Subcutaneous adipose tissue (tissue), 4 donors: ENCODE results near the gene ANK2. TPM values are rescaled to one million over a fixed set of nuclear protein-coding genes. Genes with fewer than 3 reads are reported as not detected.

ENCODE experiments used
- total RNA-seq, 4 donors: library from RNA; depleted of rRNA; stranded (reverse); fragments of >200 nt; gene quantifications; one replicate each; pipeline ENCODE4 v1.1.0, GENCODE V29; 2016
- TF ChIP-seq, protein P1 (sequence below): fragments of 450-650 bp; IDR thresholded peaks from one replicate; pipeline ENCODE4 v1.5.1; 2016; ENCODE audit warnings: low read depth, mild to moderate bottlenecking, control low read depth, antibody characterized with exemption, moderate library complexity

Gene ANK2
- total RNA-seq, 4 donors from 2014 or later, result 49.4 to 119 (median 72.9) TPM

DNA sequence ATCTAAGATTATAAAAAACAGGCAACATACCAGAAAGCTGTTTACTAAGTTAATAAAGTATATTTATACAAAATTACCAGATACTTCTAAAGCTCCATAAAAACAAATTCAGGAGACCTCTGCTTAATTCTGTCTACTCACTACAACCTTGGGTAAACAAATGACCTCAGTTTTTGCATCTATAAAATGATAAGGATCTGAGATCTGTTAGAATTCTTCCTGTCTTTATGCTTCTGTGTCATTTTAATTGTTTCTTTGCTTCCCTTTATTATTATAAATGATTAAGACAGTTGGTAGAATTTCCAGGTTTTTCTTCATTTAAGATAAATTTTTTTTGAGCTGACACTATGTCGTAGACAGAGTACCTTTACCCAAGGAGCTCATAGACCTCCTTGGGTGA lies 76.0 kb downstream of the ANK2 start:
- TF ChIP-seq, protein P1, sequence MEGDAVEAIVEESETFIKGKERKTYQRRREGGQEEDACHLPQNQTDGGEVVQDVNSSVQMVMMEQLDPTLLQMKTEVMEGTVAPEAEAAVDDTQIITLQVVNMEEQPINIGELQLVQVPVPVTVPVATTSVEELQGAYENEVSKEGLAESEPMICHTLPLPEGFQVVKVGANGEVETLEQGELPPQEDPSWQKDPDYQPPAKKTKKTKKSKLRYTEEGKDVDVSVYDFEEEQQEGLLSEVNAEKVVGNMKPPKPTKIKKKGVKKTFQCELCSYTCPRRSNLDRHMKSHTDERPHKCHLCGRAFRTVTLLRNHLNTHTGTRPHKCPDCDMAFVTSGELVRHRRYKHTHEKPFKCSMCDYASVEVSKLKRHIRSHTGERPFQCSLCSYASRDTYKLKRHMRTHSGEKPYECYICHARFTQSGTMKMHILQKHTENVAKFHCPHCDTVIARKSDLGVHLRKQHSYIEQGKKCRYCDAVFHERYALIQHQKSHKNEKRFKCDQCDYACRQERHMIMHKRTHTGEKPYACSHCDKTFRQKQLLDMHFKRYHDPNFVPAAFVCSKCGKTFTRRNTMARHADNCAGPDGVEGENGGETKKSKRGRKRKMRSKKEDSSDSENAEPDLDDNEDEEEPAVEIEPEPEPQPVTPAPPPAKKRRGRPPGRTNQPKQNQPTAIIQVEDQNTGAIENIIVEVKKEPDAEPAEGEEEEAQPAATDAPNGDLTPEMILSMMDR, result no peak

- TF ChIP-seq, protein P1, result no peak
Observed at GRCh38 chr4:113131136-113131535, 81.7 kb downstream of the ANK2 start.

DNA sequence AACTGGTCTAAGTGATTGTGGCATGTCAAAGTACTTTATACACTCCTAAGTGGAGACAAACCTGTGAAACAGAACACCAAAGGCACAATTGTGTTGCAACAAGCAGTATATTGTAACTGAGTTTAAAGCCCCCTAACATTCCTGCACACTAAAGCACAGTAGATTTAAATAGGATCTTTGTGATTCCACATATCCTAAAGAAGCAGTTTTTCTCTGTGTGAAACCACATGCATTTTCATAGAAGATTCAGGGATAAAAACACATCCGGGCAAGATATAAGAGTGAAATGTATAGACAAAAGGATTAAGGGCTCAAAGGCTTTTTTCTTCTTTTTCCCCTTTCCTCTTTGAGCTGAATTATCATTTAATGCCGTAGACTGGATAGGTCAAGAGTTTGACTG lies 82.2 kb downstream of the ANK2 start:
- TF ChIP-seq, protein P1, result no peak

DNA sequence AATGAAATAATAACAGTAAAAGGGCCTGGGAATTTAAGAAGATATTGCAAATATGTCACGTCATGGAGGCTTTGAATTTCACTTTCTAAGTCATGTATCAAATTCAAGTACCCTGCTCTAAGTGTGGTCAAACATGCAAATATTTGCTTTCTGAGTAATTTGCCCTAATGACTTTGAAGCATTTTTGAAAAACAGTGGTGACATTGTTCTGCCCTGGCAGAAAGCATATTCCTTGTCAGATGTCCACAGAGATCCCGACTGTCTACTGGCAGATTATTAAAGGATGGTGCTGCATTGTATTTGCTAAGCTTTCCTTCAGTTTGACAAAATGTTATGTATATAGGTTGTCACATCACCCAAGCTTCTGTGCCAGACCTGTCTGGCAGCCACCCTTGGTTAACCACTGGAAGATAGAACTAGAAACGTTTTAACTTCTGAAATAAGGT lies 92.5 kb downstream of the ANK2 start:
- TF ChIP-seq, protein P1, result no peak

GRCh38 chr4:113142351-113142750 lies 92.9 kb downstream of the ANK2 start:
- TF ChIP-seq, protein P1, result no peak

DNA sequence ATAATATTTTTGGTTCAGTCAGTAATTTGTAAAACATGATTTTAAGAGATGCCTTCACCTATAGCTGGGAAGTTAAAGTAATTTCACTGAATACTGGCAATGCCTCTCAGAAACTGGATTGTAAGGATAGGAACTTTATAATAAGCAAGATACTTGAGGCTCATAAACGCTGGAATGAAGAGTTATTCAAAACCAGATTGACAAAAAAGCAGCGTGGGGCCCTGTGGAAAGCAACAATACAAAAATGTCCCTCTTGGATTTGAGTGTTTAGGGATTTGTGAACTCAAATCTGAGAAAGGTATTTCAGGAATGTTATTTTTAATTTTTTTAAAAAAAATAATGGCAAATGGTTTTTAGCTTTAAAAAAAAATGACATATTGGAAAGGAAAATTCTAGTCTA lies 94.6 kb downstream of the ANK2 start:
- TF ChIP-seq, protein P1, result no peak

DNA sequence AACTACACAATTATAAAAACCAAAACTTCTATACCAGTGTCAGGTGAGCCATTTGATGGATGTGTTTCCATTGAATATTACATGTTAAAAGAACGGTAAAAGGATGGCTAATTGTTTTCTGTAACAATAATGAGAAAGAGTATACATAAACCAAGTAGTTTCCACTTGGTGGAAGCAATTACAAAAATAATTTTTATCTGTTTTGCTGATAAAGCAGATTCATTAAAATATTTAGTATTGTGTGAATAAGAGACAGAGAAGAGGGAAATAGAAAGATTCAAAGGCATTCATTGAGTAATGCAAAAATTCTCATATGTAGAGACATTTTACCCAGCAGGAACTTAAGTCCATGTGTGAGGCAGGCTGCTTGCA lies 95.7 kb downstream of the ANK2 start:
- TF ChIP-seq, protein P1, result no peak
